ENCODE results near the gene IFRD1.

The IFRD1 gene

DNA sequence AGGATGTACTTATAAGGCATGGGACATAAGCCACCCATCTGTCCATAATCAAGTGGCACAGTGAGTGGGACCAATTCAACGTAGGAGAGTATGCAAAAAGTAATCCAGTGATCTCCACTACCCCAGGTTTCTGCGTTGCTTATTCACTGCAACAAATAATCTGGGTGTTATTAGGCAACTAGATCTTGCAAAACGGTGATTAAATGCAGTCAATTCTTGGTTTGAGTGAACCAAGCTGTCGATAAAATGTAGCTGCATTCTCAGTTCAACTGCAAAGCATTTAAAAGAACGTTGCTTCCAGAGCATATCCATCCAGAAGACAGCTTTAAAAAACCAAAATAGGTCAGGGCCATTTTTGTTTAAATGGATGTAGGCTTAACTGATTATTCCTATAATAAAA, 35.5 kb downstream of the IFRD1 start:
- no peak overlapping the region for H3K4me3 ChIP-seq (ENCODE audit: low read depth, low read length)

DNA sequence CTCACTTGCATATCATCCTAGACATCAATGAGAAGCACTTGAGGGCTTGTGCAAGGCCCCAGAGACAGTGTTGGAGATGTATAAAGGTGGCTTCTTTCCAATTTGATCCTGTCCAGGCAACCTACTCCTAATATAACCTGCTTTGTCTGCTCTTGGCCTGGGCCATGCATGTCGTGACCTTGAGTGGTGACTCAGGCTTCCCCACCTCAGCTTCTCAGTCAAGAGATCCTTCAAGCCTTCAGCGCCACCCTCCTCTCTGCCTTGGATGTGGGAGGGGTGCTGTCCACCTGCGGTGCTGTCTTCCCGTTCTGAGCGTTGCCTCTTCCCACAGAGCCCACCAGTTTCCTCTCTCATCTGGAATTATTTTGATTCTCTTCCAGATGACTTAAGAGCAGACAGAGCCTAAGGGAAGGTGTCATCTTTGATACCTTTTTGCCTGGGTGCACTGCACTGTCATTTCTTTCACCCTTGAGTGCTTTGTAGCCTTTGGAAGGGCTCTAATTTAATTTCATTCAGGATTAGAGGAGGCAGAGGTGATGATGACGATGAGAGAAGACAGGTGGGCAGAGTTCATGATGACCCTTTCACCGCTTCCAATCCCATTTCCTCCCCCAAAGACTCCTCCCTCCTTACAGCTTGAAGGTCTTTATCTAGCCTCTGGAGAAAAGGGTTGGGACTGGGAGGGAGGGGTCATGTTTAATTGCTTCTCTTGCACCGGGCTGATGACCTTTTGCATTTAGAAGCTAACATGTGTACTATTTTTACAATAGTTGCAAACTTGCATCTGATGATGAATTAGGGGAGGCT, 37.4 kb downstream of the IFRD1 start:
- H3K4me3 ChIP-seq (ENCODE audit: low read depth, low read length), result no peak overlapping the region

DNA sequence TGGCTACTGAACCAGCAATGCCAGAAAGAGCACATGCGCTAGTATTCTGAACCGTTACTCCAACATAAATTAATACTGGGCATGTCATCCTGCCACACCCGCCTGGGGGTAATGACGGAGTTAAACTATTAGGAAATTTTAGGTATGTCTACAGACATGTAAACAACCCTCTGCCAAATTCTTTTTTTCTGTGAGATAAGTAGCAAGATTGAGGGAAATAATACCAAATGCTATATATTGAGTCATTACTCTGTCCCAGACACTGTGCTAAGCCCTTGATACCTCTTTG, 37.9 kb downstream of the IFRD1 start:
- no peak overlapping the region for H3K4me3 ChIP-seq (ENCODE audit: low read depth, low read length)

DNA sequence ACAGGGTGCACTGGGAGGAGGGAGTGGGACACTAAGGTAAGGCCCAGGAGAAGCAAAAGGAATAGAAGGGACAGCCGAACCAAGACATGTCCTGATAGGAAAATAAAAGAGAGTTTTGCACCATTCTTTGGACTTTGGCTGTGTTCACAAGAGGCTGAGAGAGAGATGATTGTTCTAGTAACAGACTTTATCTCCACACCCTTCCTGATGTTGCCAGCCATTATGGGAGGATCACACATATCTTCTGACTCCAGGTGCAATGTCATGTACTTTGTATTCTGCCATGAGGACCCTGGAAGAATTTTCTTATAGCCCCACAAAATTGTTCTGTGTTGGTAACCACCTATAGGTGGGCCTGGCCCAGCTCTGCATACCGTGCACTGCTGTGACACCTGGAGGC, 41.9 kb downstream of the IFRD1 start:
- no peak overlapping the region for H3K4me3 ChIP-seq (ENCODE audit: low read depth, low read length)

DNA sequence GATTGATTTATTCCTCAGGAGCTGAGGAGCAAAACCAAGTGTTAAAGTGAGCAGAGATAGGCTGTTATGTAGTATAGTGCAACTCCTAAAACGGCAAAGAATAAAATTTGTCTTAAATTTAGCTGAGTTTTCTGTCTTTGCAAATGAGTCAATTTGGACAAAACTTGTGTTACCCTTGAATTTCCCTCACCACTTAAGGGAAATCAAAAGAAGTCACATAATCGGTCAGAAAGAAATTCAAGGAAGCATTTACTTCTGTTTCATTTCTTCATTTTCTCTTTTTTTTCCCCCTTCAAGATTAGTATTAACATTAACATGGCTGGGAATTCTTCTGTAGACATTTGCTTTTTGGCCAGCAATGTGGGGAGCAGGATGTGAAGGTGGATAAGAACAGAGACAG, 44.4 kb downstream of the IFRD1 start:
- no peak overlapping the region for H3K4me3 ChIP-seq (ENCODE audit: low read depth, low read length)

DNA sequence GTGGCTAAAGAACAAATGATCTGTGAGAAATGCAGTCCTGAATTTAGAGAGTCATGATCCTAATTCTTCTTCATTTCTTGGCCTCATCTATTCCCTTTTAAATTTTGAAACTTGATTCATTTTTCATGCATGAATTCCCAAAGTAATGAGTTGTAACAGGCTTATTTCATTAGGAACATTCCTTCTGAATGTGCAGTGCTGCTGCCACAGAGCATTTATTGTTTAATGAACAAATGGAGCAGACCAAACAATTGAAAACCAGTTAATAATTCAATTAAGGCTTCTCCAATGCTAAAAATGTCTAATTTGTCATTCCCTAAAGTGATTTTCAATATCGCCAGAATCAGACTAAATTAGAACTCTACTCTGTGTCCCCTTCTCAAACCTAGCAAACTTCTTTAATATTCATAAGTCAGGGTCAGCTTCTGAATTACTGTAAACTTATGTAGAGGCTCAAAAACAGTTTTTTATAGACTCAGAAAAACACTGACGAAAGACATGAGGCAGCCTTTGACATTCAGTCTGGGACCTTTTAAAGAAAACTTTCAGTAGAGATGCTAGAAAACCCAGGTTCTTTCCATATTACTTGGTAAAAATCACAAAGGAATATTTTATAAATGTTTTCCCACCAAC, 45.0 kb downstream of the IFRD1 start:
- no peak overlapping the region for H3K4me3 ChIP-seq (ENCODE audit: low read depth, low read length)

DNA sequence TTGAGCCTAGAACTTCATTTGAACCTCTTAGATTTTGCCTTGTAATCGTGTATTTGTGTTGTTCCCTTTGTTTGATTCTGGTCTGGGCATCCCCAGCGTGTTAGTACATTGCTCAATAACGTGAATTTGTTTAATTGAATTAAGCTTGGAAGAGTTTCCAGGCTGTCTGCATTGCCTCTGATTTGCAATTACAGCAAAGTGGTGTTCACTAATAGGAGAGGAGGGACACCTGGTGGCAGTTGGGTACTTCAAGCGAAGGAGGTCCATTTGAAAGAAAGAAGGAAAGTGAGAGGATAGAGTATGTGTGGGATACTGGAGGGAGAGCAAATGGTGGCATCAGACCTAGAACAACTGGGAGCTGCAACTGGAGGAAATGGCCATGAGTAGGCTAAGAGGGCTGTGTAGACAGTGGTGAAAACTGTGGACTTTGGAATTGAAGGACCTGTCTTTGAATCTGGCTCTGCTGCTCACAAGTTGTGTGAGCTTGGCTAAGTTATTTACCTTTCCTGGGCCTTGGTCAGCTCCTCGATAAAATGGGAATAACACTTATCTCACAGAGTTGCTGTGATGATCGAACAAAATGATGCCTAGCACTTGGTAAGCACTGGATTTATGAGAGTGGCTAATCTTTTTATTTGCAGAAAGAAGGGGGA, 45.7 kb downstream of the IFRD1 start:
- no peak overlapping the region for H3K4me3 ChIP-seq (ENCODE audit: low read depth, low read length)

DNA sequence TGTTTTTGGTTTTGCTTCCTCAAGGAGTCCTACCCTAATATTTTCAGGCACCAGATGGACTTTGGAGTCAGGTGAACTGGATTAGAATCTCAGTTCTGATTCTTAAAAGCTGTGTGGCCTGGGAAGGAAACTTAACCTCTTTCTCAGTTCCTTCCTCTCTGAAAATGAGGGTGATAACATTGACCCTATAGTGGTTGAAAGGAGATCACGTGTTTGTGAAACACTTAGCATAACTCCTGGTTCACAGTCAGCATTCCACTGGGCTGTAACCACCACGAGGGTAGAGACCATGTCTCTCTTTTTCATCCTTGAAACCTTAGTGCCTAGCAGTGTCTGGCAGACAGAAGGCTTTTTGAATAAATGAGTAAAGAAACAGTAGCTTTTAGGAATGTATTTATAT, 47.2 kb downstream of the IFRD1 start:
- no peak overlapping the region for H3K4me3 ChIP-seq (ENCODE audit: low read depth, low read length)

DNA sequence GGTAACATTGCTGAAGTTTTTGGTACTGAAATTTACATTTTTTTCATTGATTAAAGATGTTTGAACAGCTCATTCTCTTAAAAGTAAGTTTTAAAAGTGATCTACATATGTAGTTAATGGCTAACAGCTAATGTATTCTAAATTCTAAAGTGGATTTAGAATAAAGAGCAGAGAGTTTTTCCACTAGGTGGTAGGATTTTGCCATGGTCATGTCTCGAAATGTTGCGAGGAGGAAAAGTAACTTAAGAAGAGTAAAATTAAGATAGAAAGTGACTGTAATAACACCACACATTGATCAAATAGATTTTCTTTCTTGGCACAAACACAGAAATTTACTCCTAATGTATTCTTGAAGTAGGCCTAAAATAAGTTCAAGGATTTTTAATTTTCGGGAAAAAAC, 50.4 kb downstream of the IFRD1 start:
- H3K4me3 ChIP-seq (ENCODE audit: low read depth, low read length), result no peak overlapping the region

DNA sequence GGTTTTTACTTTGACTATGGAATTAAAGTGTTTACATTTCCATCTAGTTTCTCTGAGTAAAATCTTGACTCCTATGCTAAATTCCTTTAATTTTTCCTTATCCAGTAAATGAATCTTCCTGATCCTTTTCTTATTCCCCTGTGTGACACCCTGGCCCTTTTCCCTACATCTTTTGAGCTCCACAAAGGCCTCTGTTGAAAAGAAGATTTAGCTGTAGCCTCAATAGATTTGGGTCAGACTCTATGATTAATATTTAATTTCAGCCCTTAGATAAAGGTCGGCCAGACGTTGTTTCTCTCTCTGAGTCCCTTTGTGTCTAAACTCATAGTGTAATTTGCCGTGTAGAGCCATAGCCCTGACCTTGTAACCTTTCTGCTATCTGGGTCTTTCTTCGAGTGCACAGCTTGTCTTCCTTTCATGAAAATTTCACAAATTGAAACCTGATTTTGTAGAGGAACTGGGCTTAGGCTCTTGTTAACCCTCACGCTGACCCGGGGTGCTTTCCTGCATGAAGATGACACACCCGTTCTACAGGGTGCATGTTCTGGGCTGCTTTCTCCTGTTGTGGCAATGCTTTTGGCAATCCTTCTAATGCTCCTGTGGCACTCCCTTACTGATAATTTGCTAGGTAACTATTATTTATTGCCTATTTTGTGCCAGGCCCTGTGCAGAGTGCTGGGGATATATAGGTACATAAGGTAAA, 51.7 kb downstream of the IFRD1 start:
- no peak overlapping the region for H3K4me3 ChIP-seq (ENCODE audit: low read depth, low read length)

DNA sequence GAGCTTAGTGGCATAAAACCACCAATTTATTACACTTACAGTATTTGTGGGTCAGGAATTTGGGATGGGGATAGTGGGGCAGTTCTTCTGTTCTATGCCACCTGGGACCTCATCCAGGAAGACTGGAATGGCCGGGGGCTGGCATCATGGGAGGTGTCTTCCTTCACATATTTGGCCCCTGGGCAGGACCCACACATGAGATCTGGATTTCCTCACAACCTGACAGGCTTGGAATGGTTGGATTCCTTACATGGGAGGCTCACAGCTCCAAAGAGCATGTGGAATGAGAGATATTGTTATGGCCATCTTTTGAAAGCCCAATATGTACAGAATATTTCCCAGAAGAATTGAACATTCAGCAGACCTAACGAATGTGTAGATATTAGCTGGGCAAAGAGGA, 52.4 kb downstream of the IFRD1 start:
- H3K4me3 ChIP-seq (ENCODE audit: low read depth, low read length), result no peak overlapping the region

DNA sequence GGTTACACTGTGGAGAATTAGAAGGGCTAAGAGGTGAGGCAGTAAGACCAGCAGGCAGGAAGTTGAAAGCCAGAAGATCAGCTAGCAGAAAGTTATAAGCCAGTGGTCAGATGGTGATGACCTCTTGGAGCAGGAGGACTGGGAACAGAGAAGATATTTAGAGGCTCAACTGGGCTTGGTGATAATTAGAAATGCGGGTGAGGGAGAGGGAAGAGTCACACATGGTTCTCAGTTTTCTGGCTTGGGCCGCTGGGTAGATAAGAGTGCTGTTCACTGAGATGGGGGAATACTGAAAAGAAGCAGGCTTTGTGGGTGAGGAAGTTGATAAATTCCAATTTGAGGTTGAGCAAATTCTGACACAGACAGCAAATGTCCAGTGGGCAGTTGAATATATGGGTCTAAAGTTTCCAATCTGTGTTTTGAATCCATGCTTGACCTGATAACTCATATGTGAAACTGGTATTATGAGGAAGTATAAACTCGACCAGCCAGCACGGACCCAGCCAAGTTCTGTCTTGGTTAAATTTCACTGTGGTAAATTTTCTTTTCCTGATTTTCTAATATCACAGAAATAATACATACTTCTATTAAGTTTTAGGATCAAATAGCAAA, 53.2 kb downstream of the IFRD1 start:
- no peak overlapping the region for H3K4me3 ChIP-seq (ENCODE audit: low read depth, low read length)

DNA sequence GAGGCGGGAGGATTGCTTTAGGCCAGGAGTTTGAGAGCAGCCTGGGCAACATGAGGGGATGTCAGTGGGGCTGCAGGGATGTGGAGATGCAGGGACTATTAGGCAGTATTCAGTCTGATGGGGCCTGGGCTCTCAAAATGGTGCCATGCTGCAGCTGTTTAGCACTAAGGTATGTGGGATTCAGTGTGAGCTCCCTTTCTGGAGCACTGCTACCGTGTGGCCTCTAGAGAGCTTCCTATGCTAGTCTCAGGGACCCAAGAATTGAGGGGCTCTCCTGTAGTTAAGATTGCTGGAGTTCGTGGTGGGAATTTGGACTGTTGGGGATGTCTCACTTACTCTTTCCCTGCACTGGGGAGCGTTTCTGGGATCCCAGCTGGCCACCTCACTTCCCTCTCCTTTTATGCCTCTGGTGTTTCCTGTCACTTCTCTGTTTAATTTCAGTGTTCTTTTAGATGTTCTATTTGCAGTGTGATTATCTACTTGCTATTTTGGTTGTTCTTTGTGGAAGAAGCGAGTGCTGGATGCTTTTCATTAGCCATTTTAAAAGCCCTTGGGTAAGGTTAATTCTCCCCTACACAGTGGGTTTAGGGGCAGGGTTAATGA, 53.9 kb downstream of the IFRD1 start:
- H3K4me3 ChIP-seq (ENCODE audit: low read depth, low read length), result no peak overlapping the region

DNA sequence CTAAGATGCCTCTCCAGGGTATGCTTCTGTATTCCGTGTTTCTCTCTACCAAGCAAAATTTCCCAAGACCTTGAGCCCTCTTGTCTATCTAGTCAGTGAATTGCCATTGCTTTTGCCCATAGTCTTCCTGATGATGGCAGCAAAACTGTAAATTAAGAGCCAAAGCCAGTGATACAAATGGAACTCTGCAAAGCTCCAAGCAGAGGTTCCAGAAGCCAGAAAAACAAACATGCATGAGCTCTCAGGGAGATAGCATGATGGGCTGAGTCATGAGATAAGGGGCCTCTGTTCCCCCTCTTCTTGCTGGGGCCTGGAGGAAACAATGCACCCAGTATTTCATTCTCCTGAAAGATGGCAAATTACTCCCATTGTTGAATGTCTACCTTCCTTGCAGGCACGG, 55.2 kb downstream of the IFRD1 start:
- H3K4me3 ChIP-seq (ENCODE audit: low read depth, low read length), result no peak overlapping the region

DNA sequence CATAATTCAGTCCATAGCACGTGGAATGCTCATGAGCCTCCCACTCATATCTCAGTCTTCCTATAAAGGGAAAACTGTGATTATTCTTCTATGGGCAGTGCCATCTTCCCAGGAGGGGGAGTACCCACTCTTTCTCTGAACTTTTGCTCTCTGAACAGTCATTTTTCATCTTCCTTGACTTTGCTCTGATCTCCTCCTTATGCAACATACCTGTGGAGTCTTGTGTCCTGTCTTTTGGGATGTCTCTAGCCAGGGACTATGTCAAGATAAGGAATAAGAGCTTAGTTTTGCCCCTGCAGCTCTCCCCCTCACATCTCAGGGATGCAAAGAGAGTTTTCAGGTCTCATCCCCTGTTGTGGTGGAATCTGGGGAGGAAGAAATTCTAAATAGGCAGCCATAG, 58.1 kb downstream of the IFRD1 start:
- H3K4me3 ChIP-seq (ENCODE audit: low read depth, low read length), result no peak overlapping the region

DNA sequence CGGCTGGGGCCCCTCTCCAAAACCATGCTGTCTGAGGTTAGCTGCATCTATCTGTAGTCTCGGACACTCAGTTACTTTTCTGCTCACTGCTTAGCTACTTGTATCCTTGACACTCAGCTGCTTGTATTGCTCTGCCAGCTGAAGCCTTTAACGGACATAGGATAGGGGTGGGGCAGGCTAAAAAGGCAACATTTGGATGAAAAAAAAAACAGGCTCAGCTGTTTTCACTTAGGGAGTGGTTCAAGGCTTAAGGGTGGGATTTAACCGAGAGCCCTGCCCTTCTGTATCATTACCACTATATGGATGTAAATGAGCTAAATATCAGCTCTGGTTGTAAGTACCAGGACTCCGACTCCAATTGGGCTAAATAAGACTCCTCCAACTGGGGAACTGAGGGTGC, 59.1 kb downstream of the IFRD1 start:
- H3K4me3 ChIP-seq (ENCODE audit: low read depth, low read length), result no peak overlapping the region

DNA sequence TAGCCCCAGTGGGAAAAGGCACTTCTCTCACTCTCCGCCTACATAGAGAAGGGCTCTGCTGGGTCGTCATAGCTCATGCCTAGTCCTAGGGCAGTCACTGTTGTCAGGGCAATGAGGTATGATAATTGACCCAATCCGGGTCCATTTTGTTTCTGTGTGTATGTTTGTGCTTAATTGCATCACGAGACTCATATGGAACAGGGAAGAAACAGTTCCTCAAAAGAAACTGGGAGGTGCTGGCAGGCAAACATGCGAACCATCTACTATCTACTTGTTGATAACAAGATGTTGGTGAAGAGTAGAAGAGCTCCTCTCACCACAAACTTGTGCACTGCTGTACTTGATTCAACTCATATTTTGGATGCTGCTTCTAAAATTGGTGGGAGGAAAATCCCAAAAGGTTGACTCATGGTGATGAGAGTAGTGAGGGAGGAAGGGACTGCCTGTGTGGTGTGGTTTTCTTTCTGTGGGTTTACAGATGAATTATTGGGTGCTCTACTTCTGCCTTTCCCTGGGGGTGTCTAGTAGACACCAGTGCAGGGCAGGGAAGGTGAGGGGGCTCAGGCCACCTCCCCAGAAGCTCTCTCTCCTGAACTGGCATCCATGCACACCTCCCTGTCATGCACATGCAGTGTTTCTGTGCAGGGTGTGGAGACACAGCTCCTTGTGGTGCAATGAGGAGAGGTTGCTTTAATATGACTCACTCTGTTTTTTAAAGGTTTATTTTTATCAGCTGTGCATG, 59.9 kb downstream of the IFRD1 start:
- no peak overlapping the region for H3K4me3 ChIP-seq (ENCODE audit: low read depth, low read length)

DNA sequence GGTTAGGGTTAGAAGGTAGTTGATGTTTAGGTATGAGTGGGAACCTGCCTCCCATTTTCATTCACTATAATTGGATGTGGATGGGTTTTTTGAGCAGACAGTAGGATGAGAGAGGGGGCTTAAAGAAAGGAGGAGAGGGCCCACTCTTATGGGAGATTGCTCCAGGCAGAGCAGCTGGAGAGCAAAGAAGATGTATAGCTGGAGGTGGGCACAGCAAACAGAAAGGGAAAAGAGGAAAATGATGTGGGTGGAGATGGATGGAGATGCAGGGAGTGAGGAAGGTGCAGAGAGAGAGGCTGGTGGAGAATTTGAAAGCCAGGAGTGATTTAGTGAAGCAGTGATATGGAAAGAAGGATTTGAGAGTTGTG, 60.5 kb downstream of the IFRD1 start:
- no peak overlapping the region for H3K4me3 ChIP-seq (ENCODE audit: low read depth, low read length)

DNA sequence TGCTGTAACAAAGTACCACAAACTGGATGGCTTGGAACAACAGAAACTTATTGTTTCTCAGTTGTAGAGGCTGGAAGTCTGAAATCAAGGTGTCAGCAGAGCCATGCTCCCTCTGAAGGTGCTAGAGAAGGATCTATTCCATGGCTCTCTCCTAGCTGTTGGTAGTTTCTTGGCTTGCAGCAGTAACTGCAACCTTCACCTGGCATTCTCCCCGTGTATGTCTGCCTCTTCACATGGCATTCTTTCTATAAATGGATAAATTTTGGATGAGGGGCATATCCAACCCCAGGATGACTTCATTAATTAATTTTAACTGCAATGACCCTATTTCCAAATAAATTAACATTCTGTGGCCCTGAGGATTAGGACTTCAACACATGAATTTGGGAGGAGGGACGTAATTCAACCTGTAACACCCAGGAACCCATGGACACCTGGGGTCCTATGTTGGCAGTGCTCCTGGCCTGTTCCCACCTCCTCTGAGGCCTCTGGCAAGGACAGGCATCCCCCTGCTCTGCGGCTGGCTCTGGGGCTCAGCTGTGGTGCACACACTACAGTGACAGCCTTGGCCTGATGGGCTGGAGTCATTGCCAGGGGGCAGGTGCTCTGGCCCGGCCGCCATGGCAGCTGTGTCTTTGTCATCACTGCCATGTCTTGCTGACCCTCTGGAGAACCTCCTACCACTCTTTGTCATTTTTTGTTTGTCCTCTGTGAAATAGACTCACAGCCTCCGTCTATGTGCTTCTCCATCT, 61.4 kb downstream of the IFRD1 start:
- H3K4me3 ChIP-seq (ENCODE audit: low read depth, low read length), result no peak overlapping the region
